Measurements from ENCODE around the gene WWOX. TPM values are rescaled to one million over a fixed set of nuclear protein-coding genes. Genes with fewer than 3 reads are reported as not detected.

Gene WWOX
- total RNA-seq, 2 experiments from 2014 or later = 15.9 to 18.1 TPM

- ChIA-PET POLR2A (no interaction called here), CTCF (no interaction called here)
Measured at GRCh38 chr16:78474762-78475161, 375.3 kb downstream of the WWOX start.

GRCh38 chr16:78476615-78477014 is 377.2 kb downstream of the WWOX start:
- ChIA-PET POLR2A (no interaction called here), CTCF (no interaction called here)

- POLR2A ChIA-PET = no interaction called here
- CTCF ChIA-PET = no interaction called here
Measured at GRCh38 chr16:78478267-78478861, 378.9 kb downstream of the WWOX start.

GRCh38 chr16:78479723-78480122 is 380.3 kb downstream of the WWOX start:
- POLR2A ChIA-PET = no interaction called here

GRCh38 chr16:78480588-78480987 is 381.1 kb downstream of the WWOX start:
- CTCF ChIA-PET = no interaction called here
- POLR2A ChIA-PET = no interaction called here

More at GRCh38 chr16:78479723-78480122, 380.3 kb downstream of the WWOX start:
- CTCF ChIA-PET = no interaction called here

- CTCF ChIA-PET = no interaction called here
- POLR2A ChIA-PET = no interaction called here
Measured at GRCh38 chr16:78483124-78483992, 383.9 kb downstream of the WWOX start.

GRCh38 chr16:78484509-78485058 is 385.1 kb downstream of the WWOX start:
- CTCF ChIA-PET = no interaction called here
- POLR2A ChIA-PET = no interaction called here

- ChIA-PET CTCF (no interaction called here), POLR2A (no interaction called here)
Measured at GRCh38 chr16:78485188-78485916, 385.9 kb downstream of the WWOX start.

- ChIA-PET CTCF (no interaction called here), POLR2A (no interaction called here)
Measured at GRCh38 chr16:78485917-78486257, 386.4 kb downstream of the WWOX start.

- POLR2A ChIA-PET = no interaction called here
- CTCF ChIA-PET = no interaction called here
Measured at GRCh38 chr16:78487471-78487870, 388.0 kb downstream of the WWOX start.

- POLR2A ChIA-PET = no interaction called here
- CTCF ChIA-PET = interaction anchor here (0.6 kb wide), 1 partner anchor 1112 kb away, joined by 3 read pairs; no protein-coding TSS in a partner anchor
Measured at GRCh38 chr16:78489072-78489471, 389.6 kb downstream of the WWOX start.

- POLR2A ChIA-PET = no interaction called here
- CTCF ChIA-PET = interaction anchor here (0.6 kb wide), 1 partner anchor 1112 kb away, joined by 3 read pairs; no protein-coding TSS in a partner anchor
Measured at GRCh38 chr16:78489631-78490030, 390.2 kb downstream of the WWOX start.

- CTCF ChIA-PET = interaction anchor here (0.6 kb wide), 1 partner anchor 27 kb away, joined by 4 read pairs; no protein-coding TSS in a partner anchor
- POLR2A ChIA-PET = no interaction called here
Measured at GRCh38 chr16:78490431-78490830, 391.0 kb downstream of the WWOX start.

- POLR2A ChIA-PET = no interaction called here
- CTCF ChIA-PET = no interaction called here
Measured at GRCh38 chr16:78490847-78491246, 391.4 kb downstream of the WWOX start.

- ChIA-PET CTCF (no interaction called here), POLR2A (no interaction called here)
Measured at GRCh38 chr16:78493573-78493972, 394.1 kb downstream of the WWOX start.

- POLR2A ChIA-PET = no interaction called here
- CTCF ChIA-PET = no interaction called here
Measured at GRCh38 chr16:78494105-78494504, 394.7 kb downstream of the WWOX start.

GRCh38 chr16:78494674-78495073 is 395.2 kb downstream of the WWOX start:
- ChIA-PET POLR2A (no interaction called here), CTCF (no interaction called here)

GRCh38 chr16:78496189-78496588 is 396.7 kb downstream of the WWOX start:
- POLR2A ChIA-PET = no interaction called here
- CTCF ChIA-PET = no interaction called here

GRCh38 chr16:78499399-78499798 is 399.9 kb downstream of the WWOX start:
- POLR2A ChIA-PET = no interaction called here
- CTCF ChIA-PET = no interaction called here

GRCh38 chr16:78500659-78501270 is 401.3 kb downstream of the WWOX start:
- CTCF ChIA-PET = interaction anchor here (0.6 kb wide), 2 partner anchors 249 to 393 kb away, joined by 5 to 6 read pairs; no protein-coding TSS in a partner anchor
- POLR2A ChIA-PET = no interaction called here
